CD14-positive monocyte (primary cell): Measurements from ENCODE around the gene DEK. TPM values are rescaled to one million over a fixed set of nuclear protein-coding genes. Genes with fewer than 3 reads are reported as not detected.

Experiments used
- DNase-seq, 3 donors: peaks; one replicate each; pipeline ENCODE4 v3.0.0-alpha.2; 2011 to 2022
- H2AFZ ChIP-seq: 2 replicates; pipeline ENCODE4 v1.6.0; 2012; ENCODE audit warnings: mild to moderate bottlenecking, low read depth, low read length, inconsistent platforms; ENCODE audit not compliant: insufficient read depth, poor library complexity, severe bottlenecking
- H3K27ac ChIP-seq, 2 donors: 1 replicate in 1 of 2; 2 replicates in 1 of 2; pipeline ENCODE4 v1.5.1; 2012 to 2013; ENCODE audit warnings: low read length in 2 of 2, control low read depth in 1 of 2, inconsistent platforms in 1 of 2, low read depth in 1 of 2, mild to moderate bottlenecking in 1 of 2
- H3K27me3 ChIP-seq, 2 donors: one replicate each; pipeline versions ENCODE4 v1.6.0 to v1.6.1; 2011 to 2013; ENCODE audit warnings: low read length in 2 of 2; ENCODE audit not compliant: control insufficient read depth in 2 of 2, insufficient read depth in 2 of 2
- H3K36me3 ChIP-seq, 2 donors: replicated peaks in 1 of 2; 1 replicate in 1 of 2; 2 replicates in 1 of 2; pipeline versions ENCODE4 v1.5.1 to v1.6.1; 2012 to 2013; ENCODE audit warnings: low read length in 2 of 2, control low read depth in 1 of 2, inconsistent platforms in 1 of 2, mild to moderate bottlenecking in 1 of 2; ENCODE audit not compliant: insufficient read depth in 2 of 2, control insufficient read depth in 1 of 2
- H3K4me1 ChIP-seq, 2 donors: 1 replicate in 1 of 2; 2 replicates in 1 of 2; pipeline versions ENCODE4 v1.5.1 to v1.6.1; 2012 to 2013; ENCODE audit warnings: low read length in 2 of 2, control low read depth in 1 of 2, inconsistent platforms in 1 of 2, mild to moderate bottlenecking in 1 of 2, moderate library complexity in 1 of 2; ENCODE audit not compliant: insufficient read depth in 2 of 2, control insufficient read depth in 1 of 2
- H3K4me2 ChIP-seq: replicated peaks from 2 replicates; pipeline ENCODE3; 2012; ENCODE audit warnings: low read length, moderate library complexity, mild to moderate bottlenecking; ENCODE audit not compliant: poor library complexity, severe bottlenecking; ENCODE audit errors: extremely low read depth
- H3K4me3 ChIP-seq, 3 experiments: fragments of 200-600 bp in 1 of 3; sonication (generic) in 1 of 3; replicated peaks in 1 of 3; 1 replicate in 2 of 3; 2 replicates in 1 of 3; pipeline ENCODE4 v1.5.1; 2011 to 2013; ENCODE audit warnings: low read length in 3 of 3, mild to moderate bottlenecking in 3 of 3, control low read depth in 2 of 3, low read depth in 2 of 3, inconsistent platforms in 1 of 3, moderate library complexity in 1 of 3
- H3K79me2 ChIP-seq: 2 replicates; pipeline ENCODE4 v1.6.0; 2012; ENCODE audit warnings: mild to moderate bottlenecking, control low read depth, inconsistent platforms, low read length, moderate library complexity; ENCODE audit not compliant: insufficient read depth
- H3K9ac ChIP-seq: 2 replicates; pipeline ENCODE4 v1.6.0; 2017; ENCODE audit warnings: low read length, mild to moderate bottlenecking; ENCODE audit not compliant: insufficient read depth, poor library complexity, severe bottlenecking
- H3K9me3 ChIP-seq, 2 donors: replicated peaks in 1 of 2; 1 replicate in 1 of 2; 2 replicates in 1 of 2; pipeline versions ENCODE4 v1.5.1 to v1.6.1; 2012 to 2013; ENCODE audit warnings: low read length in 2 of 2, control low read depth in 1 of 2; ENCODE audit not compliant: control insufficient read depth in 1 of 2, insufficient read depth in 1 of 2
- H4K20me1 ChIP-seq: 2 replicates; pipeline ENCODE4 v1.6.0; 2012; ENCODE audit warnings: mild to moderate bottlenecking, low read length, control low read depth, moderate library complexity; ENCODE audit not compliant: insufficient read depth
- H3K27ac Mint-ChIP-seq, 7 donors: one replicate each; pipeline ENCODE4 v1.8.0; 2020; ENCODE audit warnings: mild to moderate bottlenecking in 7 of 7, mixed read lengths in 7 of 7, moderate library complexity in 6 of 7, inconsistent platforms in 2 of 7
- H3K27me3 Mint-ChIP-seq, 3 donors: one replicate each; pipeline ENCODE4 v1.8.0; 2021 to 2022; ENCODE audit warnings: low read depth in 3 of 3, mild to moderate bottlenecking in 3 of 3, mixed read lengths in 3 of 3, moderate library complexity in 3 of 3, inconsistent platforms in 1 of 3
- H3K36me3 Mint-ChIP-seq, 2 donors: one replicate each; pipeline ENCODE4 v1.8.0; 2020; ENCODE audit warnings: mixed read lengths in 2 of 2, inconsistent platforms in 1 of 2, mild to moderate bottlenecking in 1 of 2
- H3K4me1 Mint-ChIP-seq: one replicate; pipeline ENCODE4 v1.8.0; 2020; ENCODE audit warnings: mild to moderate bottlenecking, mixed read lengths
- H3K4me3 Mint-ChIP-seq, 2 donors: one replicate each; pipeline ENCODE4 v1.8.0; 2020; ENCODE audit warnings: mild to moderate bottlenecking in 2 of 2, mixed read lengths in 2 of 2, moderate library complexity in 1 of 2
- H3K9me3 Mint-ChIP-seq, 7 donors: one replicate each; pipeline ENCODE4 v1.8.0; 2020 to 2022; ENCODE audit warnings: mixed read lengths in 7 of 7, mild to moderate bottlenecking in 6 of 7, moderate library complexity in 6 of 7, inconsistent platforms in 2 of 7
- CTCF ChIP-seq: fragments of 200-600 bp; IDR thresholded peaks from one replicate; pipeline ENCODE4 v1.8.0; 2022; ENCODE audit warnings: antibody characterized with exemption, mild to moderate bottlenecking
- WGBS: methylation state at CpG from one replicate; pipeline ENCODE4 v1.1.5; 2013; ENCODE audit warnings: missing lambda C conversion rate; ENCODE audit not compliant: insufficient coverage; 5-methylcytosine and 5-hydroxymethylcytosine counted together
- intact Hi-C, 2 donors: fragments of 100-400 bp; cut with micrococcal nuclease; formaldehyde crosslinking; loops; one replicate each; pipeline versions ENCODE4 v1.15.0 to v1.15.1; 2023
- polyA plus RNA-seq, 3 donors: library from polyadenylated mRNA; depleted of rRNA in 1 of 3; unstranded in 2 of 3; stranded (reverse) in 1 of 3; fragments of 300-500 nt in 2 of 3; fragments of >200 nt in 1 of 3; fragmentation: Illumina TruSeq in 2 of 3; gene quantifications; 1 replicate in 2 of 3; 2 replicates in 1 of 3; pipeline ENCODE4 v1.2.3, GENCODE V29; 2012 to 2021

Gene DEK
- polyA plus RNA-seq, 3 donors: 32.3 to 63.9 (median 56.5) TPM

GRCh38 chr6:18185624-18186023 is 78.7 kb downstream of the DEK start:
- no peak for TF ChIP-seq CTCF
- intact Hi-C loops: loop anchor here in 1 of 2 donors (5.0 to 10.0 kb wide), 2 partner anchors 33 to 149 kb away; no protein-coding TSS in a partner anchor
- no peaks in the 10 kb centered on the region for H3K27me3 ChIP-seq
- peak overlapping the region; percentile 77 to 93 for H3K27ac ChIP-seq
- no CpG with 5 or more reads among the region's 1 CpG for WGBS
- H4K20me1 ChIP-seq: no peaks in the 10 kb centered on the region
- peak overlapping the region; percentile 84 to 96 (median 95) for H3K27ac Mint-ChIP-seq
- peaks cover 0 to 3% (median 0%) of the 10 kb centered on the region in 7 donors for H3K9me3 Mint-ChIP-seq
- H2AFZ ChIP-seq: no peak overlapping the region
- no peak overlapping the region for H3K4me3 Mint-ChIP-seq
- peak overlapping the region; percentile 18 for H3K4me2 ChIP-seq
- peaks cover 41% of the 10 kb centered on the region for H3K4me1 Mint-ChIP-seq
- H3K9me3 ChIP-seq: no peaks in the 10 kb centered on the region
- no peak overlapping the region for H3K4me3 ChIP-seq
- peak overlapping the region; percentile 59 for H3K9ac ChIP-seq
- H3K79me2 ChIP-seq: peaks cover 30% of the 10 kb centered on the region
- H3K4me1 ChIP-seq: peaks cover 29 to 40% of the 10 kb centered on the region in 2 donors
- H3K27me3 Mint-ChIP-seq: no peaks in the 10 kb centered on the region
- DNase-seq: no peak
- H3K36me3 Mint-ChIP-seq: peaks cover 72 to 87% of the 10 kb centered on the region in 2 donors
- peaks cover 31 to 79% of the 10 kb centered on the region in 2 donors for H3K36me3 ChIP-seq

GRCh38 chr6:18183766-18184165 is 80.6 kb downstream of the DEK start:
- intact Hi-C loops: loop anchor here in 1 of 2 donors (10.0 kb wide), 1 partner anchor 151 kb away; no protein-coding TSS in a partner anchor
- Mint-ChIP-seq H3K36me3 (peaks cover 71 to 75% of the 10 kb centered on the region in 2 donors), H3K27ac (peak overlapping the region in 1 of 7 donors; percentile 79), H3K4me3 (no peak overlapping the region), H3K4me1 (peaks cover 57% of the 10 kb centered on the region), H3K9me3 (peaks cover 0 to 3% (median 0%) of the 10 kb centered on the region in 7 donors), H3K27me3 (no peaks in the 10 kb centered on the region)
- Histone ChIP-seq H3K79me2 (peaks cover 45% of the 10 kb centered on the region), H3K27me3 (no peaks in the 10 kb centered on the region), H3K36me3 (peaks cover 19 to 63% of the 10 kb centered on the region in 2 donors), H3K9me3 (no peaks in the 10 kb centered on the region), H2AFZ (no peak overlapping the region), H3K9ac (no peak overlapping the region), H3K4me2 (no peak overlapping the region), H3K4me3 (no peak overlapping the region), H4K20me1 (no peaks in the 10 kb centered on the region), H3K27ac (no peak overlapping the region), H3K4me1 (peaks cover 44 to 58% of the 10 kb centered on the region in 2 donors)
- whole genome bisulfite sequencing: 92% methylated on average over 2 of the region's 4 CpGs
- DNase-seq: no peak
- TF ChIP-seq CTCF: no peak
